ENCODE data around the gene ZC3H11A.

- TF ChIP-seq CTCF (IDR thresholded peaks at IDR 0.05; ENCODE audit: insufficient read depth, low read length) (no peak), GABPA (IDR thresholded peaks at IDR 0.05; ENCODE audit: low read depth) (no peak), POLR2AphosphoS5 (IDR thresholded peaks at IDR 0.05; ENCODE audit: low read depth) (no peak)
- TF ChIP-seq, protein P1, sequence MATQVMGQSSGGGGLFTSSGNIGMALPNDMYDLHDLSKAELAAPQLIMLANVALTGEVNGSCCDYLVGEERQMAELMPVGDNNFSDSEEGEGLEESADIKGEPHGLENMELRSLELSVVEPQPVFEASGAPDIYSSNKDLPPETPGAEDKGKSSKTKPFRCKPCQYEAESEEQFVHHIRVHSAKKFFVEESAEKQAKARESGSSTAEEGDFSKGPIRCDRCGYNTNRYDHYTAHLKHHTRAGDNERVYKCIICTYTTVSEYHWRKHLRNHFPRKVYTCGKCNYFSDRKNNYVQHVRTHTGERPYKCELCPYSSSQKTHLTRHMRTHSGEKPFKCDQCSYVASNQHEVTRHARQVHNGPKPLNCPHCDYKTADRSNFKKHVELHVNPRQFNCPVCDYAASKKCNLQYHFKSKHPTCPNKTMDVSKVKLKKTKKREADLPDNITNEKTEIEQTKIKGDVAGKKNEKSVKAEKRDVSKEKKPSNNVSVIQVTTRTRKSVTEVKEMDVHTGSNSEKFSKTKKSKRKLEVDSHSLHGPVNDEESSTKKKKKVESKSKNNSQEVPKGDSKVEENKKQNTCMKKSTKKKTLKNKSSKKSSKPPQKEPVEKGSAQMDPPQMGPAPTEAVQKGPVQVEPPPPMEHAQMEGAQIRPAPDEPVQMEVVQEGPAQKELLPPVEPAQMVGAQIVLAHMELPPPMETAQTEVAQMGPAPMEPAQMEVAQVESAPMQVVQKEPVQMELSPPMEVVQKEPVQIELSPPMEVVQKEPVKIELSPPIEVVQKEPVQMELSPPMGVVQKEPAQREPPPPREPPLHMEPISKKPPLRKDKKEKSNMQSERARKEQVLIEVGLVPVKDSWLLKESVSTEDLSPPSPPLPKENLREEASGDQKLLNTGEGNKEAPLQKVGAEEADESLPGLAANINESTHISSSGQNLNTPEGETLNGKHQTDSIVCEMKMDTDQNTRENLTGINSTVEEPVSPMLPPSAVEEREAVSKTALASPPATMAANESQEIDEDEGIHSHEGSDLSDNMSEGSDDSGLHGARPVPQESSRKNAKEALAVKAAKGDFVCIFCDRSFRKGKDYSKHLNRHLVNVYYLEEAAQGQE (IDR thresholded peaks at IDR 0.05; ENCODE audit: insufficient replicate concordance, low read depth) = no peak
Measured at GRCh38 chr1:203843435-203843834, 48.0 kb downstream of the ZC3H11A start.

All from HL-60 (cell line).